Stimulated activated naive B cell treated with anti-CD40 and anti-IgM and Interleukin-4, amounts not matched to agents 10 μg/mL and 1 μg/mL and 100 μg/mL, for 72 hours (primary cell): ENCODE measurements around the gene KAT6B.
A peak's percentile ranks its signal among the peaks of the same experiment; 100 is the strongest.

Experiments used
- ATAC-seq, 2 donors: fragments of 150-1000 bp; cut with Tn5 transposase; replicated peaks; 2 replicates each; pipeline ENCODE4 v1.10.0; 2021; ENCODE audit warnings: moderate library complexity in 1 of 2
- DNase-seq: peaks from one replicate; pipeline ENCODE4 v3.0.0; 2021
- H3K27ac Mint-ChIP-seq: one replicate; pipeline ENCODE4 v1.8.0; 2022; ENCODE audit warnings: mild to moderate bottlenecking, mixed read lengths
- H3K27me3 Mint-ChIP-seq, 2 donors: one replicate each; pipeline ENCODE4 v1.8.0; 2022; ENCODE audit warnings: mixed read lengths in 2 of 2
- H3K36me3 Mint-ChIP-seq, 2 donors: one replicate each; pipeline ENCODE4 v1.8.0; 2022; ENCODE audit warnings: mixed read lengths in 2 of 2, mild to moderate bottlenecking in 1 of 2
- H3K4me1 Mint-ChIP-seq, 2 donors: one replicate each; pipeline ENCODE4 v1.8.0; 2022; ENCODE audit warnings: mixed read lengths in 2 of 2, mild to moderate bottlenecking in 1 of 2
- H3K4me3 Mint-ChIP-seq, 2 donors: one replicate each; pipeline ENCODE4 v1.8.0; 2022; ENCODE audit warnings: mild to moderate bottlenecking in 2 of 2, mixed read lengths in 2 of 2, moderate library complexity in 1 of 2
- H3K9me3 Mint-ChIP-seq, 2 donors: one replicate each; pipeline ENCODE4 v1.8.0; 2022; ENCODE audit warnings: mixed read lengths in 2 of 2, mild to moderate bottlenecking in 1 of 2

KAT6B gene

GRCh38 chr10:75015442-75015841, 189.0 kb downstream of the KAT6B start:
- no peak for ATAC-seq
- H3K4me1 Mint-ChIP-seq, result peaks cover 40 to 55% of the 10 kb centered on the region in 2 donors

GRCh38 chr10:75016325-75016724, 189.9 kb downstream of the KAT6B start:
- H3K9me3 Mint-ChIP-seq, result no peaks in the 10 kb centered on the region
- ATAC-seq (no peak), DNase-seq (no peak)
- H3K27ac Mint-ChIP-seq, result no peak overlapping the region
- no peaks in the 10 kb centered on the region for H3K27me3 Mint-ChIP-seq
- peaks cover 40 to 46% of the 10 kb centered on the region in 2 donors for H3K36me3 Mint-ChIP-seq
- H3K4me3 Mint-ChIP-seq, result no peak overlapping the region
- H3K4me1 Mint-ChIP-seq, result peaks cover 37 to 55% of the 10 kb centered on the region in 2 donors

More at GRCh38 chr10:75015442-75015841, 189.0 kb downstream of the KAT6B start:
- Mint-ChIP-seq H3K36me3 (peaks cover 34 to 38% of the 10 kb centered on the region in 2 donors), H3K27me3 (no peaks in the 10 kb centered on the region), H3K9me3 (no peaks in the 10 kb centered on the region), H3K4me3 (no peak overlapping the region), H3K27ac (no peak overlapping the region)
- no peak for DNase-seq

- Mint-ChIP-seq H3K27ac (no peak overlapping the region), H3K4me1 (peaks cover 27 to 47% of the 10 kb centered on the region in 2 donors), H3K36me3 (peaks cover 46 to 48% of the 10 kb centered on the region in 2 donors), H3K9me3 (no peaks in the 10 kb centered on the region), H3K27me3 (no peaks in the 10 kb centered on the region), H3K4me3 (no peak overlapping the region)
- DNase-seq (no peak), ATAC-seq (no peak)
Observed at GRCh38 chr10:75018251-75018650, 191.9 kb downstream of the KAT6B start.

GRCh38 chr10:75018686-75019307, 192.4 kb downstream of the KAT6B start:
- no peaks in the 10 kb centered on the region for H3K27me3 Mint-ChIP-seq
- DNase-seq (no peak), ATAC-seq (no peak)
- no peak overlapping the region for H3K4me3 Mint-ChIP-seq
- no peak overlapping the region for H3K27ac Mint-ChIP-seq
- H3K36me3 Mint-ChIP-seq, result peaks cover 46% of the 10 kb centered on the region in 2 donors
- no peaks in the 10 kb centered on the region for H3K9me3 Mint-ChIP-seq
- H3K4me1 Mint-ChIP-seq, result peaks cover 23 to 42% of the 10 kb centered on the region in 2 donors

GRCh38 chr10:75019370-75019769, 193.0 kb downstream of the KAT6B start:
- Mint-ChIP-seq H3K27me3 (no peaks in the 10 kb centered on the region), H3K27ac (no peak overlapping the region), H3K9me3 (no peaks in the 10 kb centered on the region), H3K4me3 (no peak overlapping the region), H3K4me1 (peaks cover 20 to 36% of the 10 kb centered on the region in 2 donors), H3K36me3 (peaks cover 43 to 44% of the 10 kb centered on the region in 2 donors)
- no peak for DNase-seq
- ATAC-seq, result peak; percentile 53 to 60

GRCh38 chr10:75020168-75020567, 193.8 kb downstream of the KAT6B start:
- H3K4me1 Mint-ChIP-seq, result peaks cover 15 to 30% of the 10 kb centered on the region in 2 donors
- no peak overlapping the region for H3K27ac Mint-ChIP-seq
- no peaks in the 10 kb centered on the region for H3K9me3 Mint-ChIP-seq
- no peaks in the 10 kb centered on the region for H3K27me3 Mint-ChIP-seq
- no peak for ATAC-seq
- H3K4me3 Mint-ChIP-seq, result no peak overlapping the region
- H3K36me3 Mint-ChIP-seq, result peaks cover 48 to 49% of the 10 kb centered on the region in 2 donors
- no peak for DNase-seq

- Mint-ChIP-seq H3K27me3 (no peaks in the 10 kb centered on the region), H3K9me3 (no peaks in the 10 kb centered on the region), H3K36me3 (peaks cover 43 to 46% of the 10 kb centered on the region in 2 donors), H3K4me1 (peaks cover 8 to 18% of the 10 kb centered on the region in 2 donors), H3K27ac (peak overlapping the region; percentile 16), H3K4me3 (no peak overlapping the region)
- ATAC-seq (no peak), DNase-seq (no peak)
Observed at GRCh38 chr10:75021379-75022249, 195.2 kb downstream of the KAT6B start.

GRCh38 chr10:75023074-75023473, 196.7 kb downstream of the KAT6B start:
- Mint-ChIP-seq H3K4me1 (peaks cover 8 to 18% of the 10 kb centered on the region in 2 donors), H3K36me3 (peaks cover 44 to 46% of the 10 kb centered on the region in 2 donors)

GRCh38 chr10:75024971-75025523, 198.6 kb downstream of the KAT6B start:
- no peak for ATAC-seq
- H3K4me3 Mint-ChIP-seq, result no peak overlapping the region
- no peak for DNase-seq
- no peak overlapping the region for H3K27ac Mint-ChIP-seq
- H3K9me3 Mint-ChIP-seq, result no peaks in the 10 kb centered on the region
- peaks cover 6 to 15% of the 10 kb centered on the region in 2 donors for H3K4me1 Mint-ChIP-seq
- no peaks in the 10 kb centered on the region for H3K27me3 Mint-ChIP-seq
- peaks cover 54 to 64% of the 10 kb centered on the region in 2 donors for H3K36me3 Mint-ChIP-seq

More at GRCh38 chr10:75023074-75023473, 196.7 kb downstream of the KAT6B start:
- Mint-ChIP-seq H3K4me3 (no peak overlapping the region), H3K27me3 (no peaks in the 10 kb centered on the region), H3K27ac (no peak overlapping the region), H3K9me3 (no peaks in the 10 kb centered on the region)
- ATAC-seq, result no peak
- DNase-seq, result no peak

- Mint-ChIP-seq H3K27me3 (no peaks in the 10 kb centered on the region), H3K27ac (no peak overlapping the region), H3K4me1 (peaks cover 0 to 7% of the 10 kb centered on the region in 2 donors), H3K36me3 (peaks cover 38 to 48% of the 10 kb centered on the region in 2 donors), H3K4me3 (no peak overlapping the region), H3K9me3 (no peaks in the 10 kb centered on the region)
- DNase-seq (no peak), ATAC-seq (no peak)
Observed at GRCh38 chr10:75028049-75028448, 201.6 kb downstream of the KAT6B start.

GRCh38 chr10:75028748-75029147, 202.3 kb downstream of the KAT6B start:
- H3K27me3 Mint-ChIP-seq, result no peaks in the 10 kb centered on the region
- H3K36me3 Mint-ChIP-seq, result peaks cover 38 to 47% of the 10 kb centered on the region in 2 donors
- peaks cover 0 to 13% of the 10 kb centered on the region in 2 donors for H3K4me1 Mint-ChIP-seq
- no peak overlapping the region for H3K4me3 Mint-ChIP-seq
- DNase-seq (no peak), ATAC-seq (no peak)
- H3K27ac Mint-ChIP-seq, result peak overlapping the region; percentile 42
- no peaks in the 10 kb centered on the region for H3K9me3 Mint-ChIP-seq

GRCh38 chr10:75029420-75029819, 203.0 kb downstream of the KAT6B start:
- Mint-ChIP-seq H3K27me3 (no peaks in the 10 kb centered on the region), H3K9me3 (no peaks in the 10 kb centered on the region), H3K4me3 (no peak overlapping the region), H3K27ac (no peak overlapping the region), H3K36me3 (peaks cover 38 to 47% of the 10 kb centered on the region in 2 donors), H3K4me1 (peaks cover 0 to 19% of the 10 kb centered on the region in 2 donors)
- DNase-seq (no peak), ATAC-seq (no peak)

- Mint-ChIP-seq H3K4me3 (no peak overlapping the region), H3K27ac (no peak overlapping the region)
Observed at GRCh38 chr10:75029857-75030256, 203.5 kb downstream of the KAT6B start.

GRCh38 chr10:75030371-75030770, 204.0 kb downstream of the KAT6B start:
- no peak overlapping the region for H3K4me3 Mint-ChIP-seq
- H3K27ac Mint-ChIP-seq, result no peak overlapping the region
- no peak for DNase-seq
- peaks cover 4 to 5% of the 10 kb centered on the region in 2 donors for H3K9me3 Mint-ChIP-seq
- ATAC-seq, result no peak
- H3K4me1 Mint-ChIP-seq, result peaks cover 8 to 29% of the 10 kb centered on the region in 2 donors
- peaks cover 43 to 47% of the 10 kb centered on the region in 2 donors for H3K36me3 Mint-ChIP-seq
- H3K27me3 Mint-ChIP-seq, result no peaks in the 10 kb centered on the region

More at GRCh38 chr10:75029857-75030256, 203.5 kb downstream of the KAT6B start:
- no peak for DNase-seq
- H3K9me3 Mint-ChIP-seq, result peaks cover 0 to 1% of the 10 kb centered on the region in 2 donors
- H3K36me3 Mint-ChIP-seq, result peaks cover 38 to 47% of the 10 kb centered on the region in 2 donors
- no peaks in the 10 kb centered on the region for H3K27me3 Mint-ChIP-seq
- peaks cover 3 to 24% of the 10 kb centered on the region in 2 donors for H3K4me1 Mint-ChIP-seq
- ATAC-seq, result no peak
